Esophagus squamous epithelium (tissue), 4 donors: ENCODE results near the gene UBE2QL1.

ENCODE experiments used
- CTCF ChIP-seq, 6 experiments: fragments of 450-650 bp in 4 of 6; fragments of 200-600 bp in 2 of 6; sonication (generic) in 2 of 6; IDR thresholded peaks; one replicate each; pipeline ENCODE4 v1.5.1; 2016 to 2019; ENCODE audit warnings: antibody characterized with exemption in 6 of 6, mild to moderate bottlenecking in 4 of 6, moderate library complexity in 4 of 6
- POLR2A ChIP-seq, 4 donors: fragments of 450-650 bp; IDR thresholded peaks; one replicate each; pipeline ENCODE4 v1.6.1; 2017; ENCODE audit warnings: antibody characterized with exemption in 4 of 4, mild to moderate bottlenecking in 4 of 4, moderate library complexity in 3 of 4

DNA sequence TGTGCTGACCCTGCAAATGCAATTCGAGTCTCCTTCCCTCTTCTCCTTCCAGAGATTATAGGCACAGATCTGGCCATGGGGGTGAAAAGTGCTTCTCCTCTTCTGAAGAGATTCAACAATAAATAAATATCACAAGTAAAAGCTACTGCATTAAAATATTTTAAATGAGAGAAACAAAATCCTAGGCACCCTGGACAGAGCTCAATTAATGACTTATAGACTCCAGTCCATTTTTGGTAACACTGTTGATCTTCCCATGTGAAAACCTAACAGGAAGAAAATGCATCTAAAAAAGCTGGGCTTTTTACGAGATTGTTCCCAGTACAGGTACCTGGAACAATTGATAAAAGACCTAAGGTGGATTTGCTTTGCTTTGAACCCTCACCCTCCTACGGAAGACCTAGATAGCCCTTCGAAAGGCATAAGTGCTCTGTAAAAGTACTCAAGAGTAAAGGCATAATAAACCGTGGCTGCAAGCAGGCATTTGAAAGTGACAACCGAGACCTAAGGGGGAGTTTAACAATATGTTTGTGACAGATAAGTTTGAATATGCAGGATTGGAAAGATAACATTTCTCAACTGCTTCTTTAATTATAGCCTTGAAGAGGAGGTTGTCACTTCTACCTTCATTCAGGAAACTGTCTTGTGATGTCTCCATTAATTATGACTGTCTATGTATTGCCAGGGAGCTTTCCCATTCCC, 41.0 kb upstream of the UBE2QL1 start:
- no peak for TF ChIP-seq CTCF (IDR thresholded peaks at IDR 0.05)
- TF ChIP-seq POLR2A (IDR thresholded peaks at IDR 0.05): no peak
